ENCODE results near the gene UGT2B7. TPM values are rescaled to one million over a fixed set of nuclear protein-coding genes. Genes with fewer than 3 reads are reported as not detected.
"Not testable (repeated sequence)": the region's sequence is repeated elsewhere in the genome, so short reads cannot be mapped to it uniquely, and the experiment has no call there.

UGT2B7 gene
- not detected for total RNA-seq

DNA sequence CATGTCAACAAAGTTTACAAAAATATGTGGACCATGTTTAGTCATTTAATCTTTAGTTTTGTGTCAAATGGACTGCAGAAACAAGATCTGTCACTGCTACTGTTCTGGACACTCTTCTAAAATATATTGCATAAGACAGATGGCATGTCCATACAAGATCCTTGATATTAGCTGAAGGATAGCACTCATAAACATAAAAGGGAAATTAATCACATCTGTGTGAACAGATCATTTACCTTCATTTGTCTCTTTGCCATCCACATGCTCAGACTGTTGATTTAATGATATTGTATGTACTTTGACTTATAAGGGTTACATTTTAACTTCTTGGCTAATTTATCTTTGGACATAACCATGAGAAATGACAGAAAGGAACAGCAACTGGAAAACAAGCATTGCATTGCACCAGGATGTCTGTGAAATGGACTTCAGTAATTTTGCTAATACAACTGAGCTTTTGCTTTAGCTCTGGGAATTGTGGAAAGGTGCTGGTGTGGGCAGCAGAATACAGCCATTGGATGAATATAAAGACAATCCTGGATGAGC is at the start of gene UGT2B7:
Gene UGT2B7, plus strand, starts transcription at position 364 of the 546 bp plus-strand sequence. Its CDS starts 47 bp downstream, at position 411.
- Histone ChIP-seq H3K27me3 (no peaks in the 10 kb centered on the region), H3K4me3 (no peak within 1 kb of the TSS), H3K36me3 (no peaks in the 10 kb centered on the region), H3K9me3 (no peaks in the 10 kb centered on the region), H3K27ac (no peak within 1 kb of the TSS), H3K4me1 (no peaks in the 10 kb centered on the region)
- TF ChIP-seq CTCF (IDR thresholded peaks at IDR 0.05) (no peak), POLR2A (IDR thresholded peaks at IDR 0.05) (no peak), EP300 (IDR thresholded peaks at IDR 0.05) (no peak)
- DNase-seq (ENCODE audit: low spot score in 2 of 2), result no peak

DNA sequence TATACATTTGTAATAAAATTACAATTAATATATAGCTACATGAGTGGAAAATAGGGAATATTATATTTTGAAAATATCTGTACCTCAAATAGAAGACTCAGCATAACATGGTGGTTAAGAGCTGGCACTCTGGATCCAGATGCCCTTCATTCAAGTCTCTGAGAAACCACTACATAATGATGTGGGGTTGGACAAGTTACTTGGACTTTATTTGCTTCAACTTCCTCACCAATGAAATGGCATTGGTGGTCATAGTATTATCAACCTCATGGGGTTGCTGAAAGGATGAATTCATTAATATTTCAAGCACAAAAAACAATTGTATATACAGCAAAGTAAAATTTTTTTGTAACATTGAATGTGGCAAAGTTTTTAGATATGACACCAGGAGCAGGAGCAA is 46.4 kb upstream of the UGT2B7 start:
- no peaks in the 10 kb centered on the region for H3K9me3 ChIP-seq
- H3K36me3 ChIP-seq, result no peaks in the 10 kb centered on the region
- TF ChIP-seq CTCF (IDR thresholded peaks at IDR 0.05) (no peak), EP300 (IDR thresholded peaks at IDR 0.05) (no peak), POLR2A (IDR thresholded peaks at IDR 0.05) (no peak)
- no peak overlapping the region for H3K4me3 ChIP-seq
- H3K27ac ChIP-seq, result no peak overlapping the region
- H3K4me1 ChIP-seq, result no peaks in the 10 kb centered on the region
- no peak for DNase-seq (ENCODE audit: low spot score in 2 of 2)
- H3K27me3 ChIP-seq, result no peaks in the 10 kb centered on the region

GRCh38 chr4:69050853-69051575 is 45.3 kb upstream of the UGT2B7 start:
- H3K27me3 ChIP-seq; H3K4me1 ChIP-seq; H3K27ac ChIP-seq; H3K4me3 ChIP-seq; H3K36me3 ChIP-seq; H3K9me3 ChIP-seq; DNase-seq (ENCODE audit: low spot score in 2 of 2): not testable (repeated sequence)
- WGBS, 2 donors, result 39 to 48% methylated on average over 10 to 12 of the region's 12 CpGs

DNA sequence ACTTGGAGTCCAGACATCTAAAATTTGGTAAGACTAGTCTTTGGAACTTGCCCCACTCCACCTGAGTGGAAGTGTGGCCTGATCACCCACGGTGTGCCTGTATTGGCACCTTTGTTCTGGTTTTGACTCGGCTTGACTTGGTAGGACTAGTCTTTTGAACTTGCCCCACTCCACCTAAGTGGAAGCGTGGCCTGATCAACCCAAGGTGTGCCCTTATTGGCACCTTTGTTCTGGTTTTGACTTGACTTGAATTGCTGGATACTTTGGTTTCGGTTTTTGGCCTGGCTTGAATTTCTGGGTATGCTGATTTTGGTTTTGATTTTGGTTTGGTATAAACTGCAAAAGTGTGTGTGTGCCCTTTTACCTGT is 44.7 kb upstream of the UGT2B7 start:
- H3K4me3 ChIP-seq, result no peak overlapping the region
- H3K36me3 ChIP-seq, result no peaks in the 10 kb centered on the region
- no peaks in the 10 kb centered on the region for H3K4me1 ChIP-seq
- no peaks in the 10 kb centered on the region for H3K9me3 ChIP-seq
- no peak overlapping the region for H3K27ac ChIP-seq
- TF ChIP-seq CTCF (IDR thresholded peaks at IDR 0.05), result no peak
- TF ChIP-seq EP300 (IDR thresholded peaks at IDR 0.05), result no peak
- TF ChIP-seq POLR2A (IDR thresholded peaks at IDR 0.05), result no peak
- H3K27me3 ChIP-seq, result no peaks in the 10 kb centered on the region
- WGBS, 2 donors, result 94 to 96% methylated on average over 4 of the region's 4 CpGs
- no peak for DNase-seq (ENCODE audit: low spot score in 2 of 2)

GRCh38 chr4:69053309-69053885 is 42.9 kb upstream of the UGT2B7 start:
- not testable (repeated sequence) for H3K4me1 ChIP-seq; H3K9me3 ChIP-seq; H3K27ac ChIP-seq; H3K27me3 ChIP-seq; DNase-seq (ENCODE audit: low spot score in 2 of 2); H3K4me3 ChIP-seq; H3K36me3 ChIP-seq
- 73 to 77% methylated on average over 7 of the region's 7 CpGs for WGBS, 2 donors

DNA sequence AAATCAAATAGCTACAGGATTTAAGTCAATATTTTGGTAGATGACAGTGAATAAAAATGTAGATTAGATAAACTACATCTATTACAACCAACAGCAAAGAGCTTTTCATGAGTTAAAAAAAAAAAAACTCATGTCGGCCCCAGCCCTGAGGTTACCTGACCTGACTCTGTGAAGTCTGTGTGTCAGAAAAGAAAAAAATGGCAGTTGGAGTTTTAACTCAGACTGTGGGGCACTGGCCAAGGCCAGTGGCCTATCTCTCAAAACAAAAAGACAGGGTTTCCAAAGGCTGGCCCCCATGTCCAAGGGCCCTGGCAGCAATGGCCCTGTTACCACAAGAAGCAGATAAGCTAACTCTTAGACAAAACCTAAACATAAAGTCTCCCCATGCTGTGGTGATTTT is 42.2 kb upstream of the UGT2B7 start:
- not testable (repeated sequence) for H3K36me3 ChIP-seq, H3K9me3 ChIP-seq
- 37 to 81% methylated on average over 1 of the region's 1 CpG for WGBS, 2 donors

More for the DNA sequence above, 42.2 kb upstream of the UGT2B7 start:
- DNase-seq (ENCODE audit: low spot score in 2 of 2); H3K27me3 ChIP-seq; H3K4me1 ChIP-seq; H3K27ac ChIP-seq; H3K4me3 ChIP-seq: not testable (repeated sequence)

Measured in tibial nerve (tissue), 4 donors.